ELR (cell line): ENCODE data around the gene DPP4.

Experiments used
- DNase-seq: peaks from one replicate; pipeline ENCODE4 v3.0.0-alpha.2; 2015; ENCODE audit warnings: low read depth

Gene DPP4

DNA sequence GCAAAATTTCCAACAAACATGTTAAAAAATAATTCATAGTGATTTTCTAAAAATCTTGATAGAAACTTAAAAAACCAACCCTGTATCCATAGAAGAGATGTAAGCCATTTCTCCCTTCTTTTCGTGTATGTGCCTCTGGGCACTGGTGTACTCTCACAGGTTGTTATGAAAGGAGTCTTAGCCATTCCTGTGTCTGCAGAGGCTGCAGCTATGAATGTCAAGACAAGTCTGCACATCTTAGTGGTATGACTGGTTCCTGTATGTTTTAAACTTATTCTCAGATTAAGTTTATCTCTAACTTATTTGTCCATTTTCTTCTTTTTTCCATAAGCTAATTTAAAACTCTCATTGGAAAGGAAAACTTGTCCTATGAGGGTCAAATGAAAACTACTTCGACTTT is 84.0 kb downstream of the DPP4 start:
- DNase-seq = no peak

DNA sequence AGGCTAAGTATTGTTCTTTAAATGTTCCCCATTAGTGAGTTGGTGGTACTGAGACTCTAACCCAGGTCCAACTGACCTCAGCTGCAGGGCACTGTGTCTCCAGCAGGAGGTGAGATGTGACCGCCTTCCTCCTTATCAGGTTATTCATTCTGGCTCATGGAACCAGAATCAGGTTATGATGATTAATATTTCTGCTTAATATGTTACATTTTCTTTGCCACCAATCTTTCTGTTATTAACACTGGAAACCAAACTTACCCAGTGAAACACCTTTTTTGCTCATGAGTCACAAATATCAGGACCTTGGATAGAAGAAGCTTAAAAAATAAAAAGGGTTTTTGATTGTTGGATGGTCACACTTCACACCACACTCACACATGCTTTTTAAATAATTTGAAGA is 85.4 kb downstream of the DPP4 start:
- no peak for DNase-seq

DNA sequence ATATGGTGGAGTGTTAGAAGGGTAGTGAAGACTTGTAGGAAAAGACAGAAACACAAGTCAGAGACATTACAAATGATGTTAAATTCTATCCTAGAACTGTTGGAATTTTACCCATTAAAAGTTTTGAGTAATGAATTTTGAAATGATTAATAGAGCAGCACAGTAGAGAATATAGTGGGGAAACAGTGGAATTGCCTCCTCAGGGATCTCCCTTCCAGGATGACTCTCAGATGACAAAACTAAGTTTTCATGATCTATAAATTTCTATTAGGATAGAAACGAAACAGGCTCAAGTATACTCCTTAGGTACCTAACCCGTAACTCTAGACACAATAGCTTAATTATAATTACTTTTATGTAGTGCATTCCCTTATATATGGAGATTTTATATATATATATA is 86.7 kb downstream of the DPP4 start:
- no peak for DNase-seq

DNA sequence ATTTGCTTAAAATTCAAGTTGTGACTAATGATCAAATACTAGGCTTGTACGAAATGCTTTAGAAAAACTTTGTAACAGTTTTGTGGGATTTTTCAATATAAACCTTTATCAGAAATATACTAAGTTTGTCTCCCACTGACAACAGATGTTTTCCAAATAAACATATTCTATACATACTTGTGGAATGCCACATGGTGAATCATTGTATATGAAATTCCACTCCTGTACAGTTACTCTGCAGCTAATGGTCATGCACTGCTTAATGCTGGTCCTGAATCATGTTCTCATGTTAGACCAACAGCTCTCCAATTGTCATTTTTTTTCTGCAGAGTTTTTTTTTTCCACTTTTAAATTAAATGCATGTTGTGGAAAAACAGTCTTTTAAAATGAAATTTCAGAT is 90.1 kb downstream of the DPP4 start:
- DNase-seq = peak; percentile 87

DNA sequence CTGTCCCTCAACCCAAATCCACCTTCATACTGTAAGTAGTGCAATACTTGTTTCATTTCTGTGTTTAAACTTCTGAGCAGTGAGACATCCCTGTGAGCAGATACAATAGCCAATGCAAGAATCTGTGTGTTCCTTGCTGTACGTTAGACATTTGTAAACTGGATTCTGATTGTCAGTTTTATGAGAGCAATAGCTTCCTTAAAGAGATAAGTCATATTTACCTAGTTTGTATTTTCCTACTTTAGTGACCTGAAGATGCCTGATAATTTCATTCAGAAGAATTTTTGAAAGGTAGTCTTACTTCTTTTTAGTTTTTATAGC is 90.7 kb downstream of the DPP4 start:
- peak; percentile 31 for DNase-seq

DNA sequence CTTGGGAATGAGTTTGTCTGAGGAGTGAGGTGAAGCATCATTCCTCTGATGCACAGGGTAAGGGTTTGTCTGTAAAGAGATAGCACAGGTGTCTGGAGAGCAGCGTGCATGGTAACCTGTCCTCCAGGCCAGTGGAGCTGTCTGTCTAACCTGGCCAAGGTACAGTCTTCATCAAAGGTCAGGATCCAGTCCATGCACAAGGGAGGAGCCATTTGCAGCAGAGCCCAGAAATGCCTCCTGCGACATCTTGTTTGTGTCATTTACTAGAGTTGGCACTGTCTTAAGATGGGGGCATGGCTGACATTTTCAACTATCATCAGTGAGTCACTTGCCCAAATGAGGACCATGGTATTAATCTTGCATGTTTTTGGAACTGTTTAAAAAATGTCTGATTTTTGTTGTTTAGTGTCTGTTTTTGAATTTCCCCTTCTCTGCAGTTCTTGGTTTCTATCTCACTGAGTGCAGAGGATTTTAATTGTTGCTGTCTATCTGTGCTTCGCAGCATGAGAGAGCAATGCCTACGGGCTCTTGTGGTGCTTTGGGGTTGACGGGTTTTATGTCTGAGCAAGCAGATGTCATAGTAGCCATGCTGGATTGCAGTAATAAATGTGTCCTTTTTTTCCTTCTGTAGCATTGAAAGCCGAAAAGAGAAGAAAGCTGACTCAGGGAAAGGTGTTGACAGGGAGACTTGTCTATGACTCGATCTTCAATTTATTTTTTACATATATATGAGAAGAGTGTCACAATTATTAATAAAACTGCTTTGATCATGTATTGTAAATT is 91.3 kb downstream of the DPP4 start:
- no peak for DNase-seq

DNA sequence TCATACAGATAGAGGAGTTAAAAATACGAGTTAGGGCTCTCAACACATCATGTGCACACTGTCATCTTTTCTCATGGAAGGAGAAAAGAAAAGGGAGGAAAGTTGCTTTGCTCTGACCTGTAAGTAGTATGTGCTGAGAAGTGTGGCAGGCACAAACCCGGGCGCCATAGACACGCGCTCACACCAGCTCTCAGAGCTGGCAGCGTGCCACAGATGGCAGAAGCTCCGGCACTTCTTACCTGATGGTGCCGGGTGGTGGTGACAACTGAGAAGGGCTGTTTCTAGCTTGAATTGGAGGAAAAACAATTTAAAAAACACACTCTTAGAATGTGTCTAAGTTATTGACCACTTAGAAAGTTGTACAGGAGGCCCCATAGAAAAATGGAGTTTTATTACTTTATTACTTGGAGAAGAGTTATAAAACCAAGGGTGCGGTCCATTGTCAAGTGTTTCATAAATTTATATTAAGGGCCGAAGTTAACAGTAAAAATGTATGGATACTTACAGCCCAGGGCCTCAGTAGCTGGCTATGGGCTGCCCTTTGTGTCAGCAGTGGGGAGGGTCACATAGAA is 92.2 kb downstream of the DPP4 start:
- DNase-seq = no peak

DNA sequence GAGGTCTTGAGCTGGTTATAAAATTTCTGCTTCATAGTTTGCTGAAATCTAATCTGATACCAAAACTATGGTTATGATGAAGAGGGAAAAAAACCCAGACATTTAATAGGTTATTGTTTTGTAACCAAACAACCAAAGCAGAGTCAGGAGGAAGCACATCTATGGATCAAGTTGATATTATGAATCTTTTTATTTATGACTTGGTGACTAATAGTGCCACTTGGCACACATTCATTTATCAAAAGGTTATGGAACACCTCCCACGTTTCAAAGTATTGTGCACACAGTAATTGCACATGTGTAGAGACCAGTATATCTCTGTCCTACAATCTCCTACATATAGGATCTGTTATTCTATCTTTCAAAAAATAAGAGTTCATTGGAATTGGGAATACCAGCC is 93.0 kb downstream of the DPP4 start:
- no peak for DNase-seq

DNA sequence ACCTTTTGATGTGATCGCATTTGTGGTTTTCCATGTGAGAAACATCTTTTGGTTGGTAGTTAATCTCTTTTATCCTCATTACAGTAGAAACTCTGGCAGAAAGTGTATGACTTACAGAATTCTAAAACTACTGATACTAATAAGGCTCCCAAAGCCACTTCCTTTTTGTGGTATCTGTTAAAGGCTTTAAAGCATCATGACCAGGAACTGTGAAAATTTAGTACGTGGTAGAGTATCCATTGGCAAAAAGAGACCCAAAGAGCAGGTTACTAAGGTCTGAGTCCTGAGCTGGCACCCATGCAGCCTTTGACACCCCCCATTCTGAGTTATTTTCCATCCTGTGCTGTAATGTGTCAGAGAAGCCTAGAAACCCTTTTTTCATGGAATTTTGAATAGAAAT is 94.5 kb downstream of the DPP4 start:
- no peak for DNase-seq

DNA sequence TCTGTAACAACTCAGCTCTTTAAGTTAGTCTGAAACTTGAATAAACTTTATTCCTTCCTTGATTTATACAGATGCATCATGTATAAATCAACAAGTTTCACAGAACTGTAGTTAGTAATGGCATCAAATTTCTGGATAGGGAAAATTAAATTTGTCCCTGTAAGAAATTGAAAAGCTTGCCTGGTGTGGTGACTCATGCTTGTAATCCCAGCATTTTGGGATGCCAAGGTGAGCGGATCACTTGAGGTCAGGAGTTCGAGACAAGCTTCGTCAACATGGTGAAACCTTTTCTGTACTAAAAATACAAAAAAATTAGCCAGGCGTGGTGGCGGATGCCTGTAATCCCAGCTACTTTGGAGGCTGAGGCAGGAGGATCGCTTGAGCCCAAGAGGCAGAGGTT is 96.1 kb downstream of the DPP4 start:
- peak; percentile 32 for DNase-seq

DNA sequence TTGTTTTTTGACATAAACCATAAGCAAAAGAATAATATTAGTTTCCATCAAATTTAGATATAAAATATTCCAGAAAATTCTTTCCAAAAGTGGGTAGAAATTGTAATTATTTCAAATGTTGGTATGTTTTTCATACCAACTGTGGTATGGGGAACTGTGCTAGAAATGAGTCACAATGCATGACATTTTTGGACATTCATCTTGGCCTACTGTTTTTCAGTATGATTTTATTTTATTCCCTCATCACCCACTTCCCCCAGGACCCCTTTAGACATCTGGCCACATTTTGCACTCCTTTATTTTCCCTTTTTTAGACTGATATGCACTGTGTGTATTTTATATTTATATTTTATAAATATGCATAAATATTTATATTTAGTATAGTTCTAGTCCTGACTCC is 97.1 kb downstream of the DPP4 start:
- DNase-seq = no peak

DNA sequence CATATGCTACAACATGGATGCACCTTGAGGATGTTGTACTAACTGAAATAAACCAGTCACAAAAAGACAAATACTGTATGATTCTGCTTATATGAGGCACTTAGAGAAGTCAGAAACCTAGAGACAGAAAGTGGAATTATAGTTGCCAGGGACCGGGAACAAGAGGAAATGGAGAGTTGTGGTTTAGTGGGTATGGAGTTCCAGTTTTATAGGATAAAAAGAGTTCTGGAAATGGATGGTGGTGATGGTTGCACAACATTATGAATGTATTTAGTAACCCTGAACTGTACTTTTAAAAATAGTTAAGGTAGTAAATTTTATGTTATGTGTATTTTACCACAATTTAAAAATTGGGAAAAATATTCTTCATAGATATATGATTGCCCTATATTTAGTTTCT is 97.7 kb downstream of the DPP4 start:
- no peak for DNase-seq

DNA sequence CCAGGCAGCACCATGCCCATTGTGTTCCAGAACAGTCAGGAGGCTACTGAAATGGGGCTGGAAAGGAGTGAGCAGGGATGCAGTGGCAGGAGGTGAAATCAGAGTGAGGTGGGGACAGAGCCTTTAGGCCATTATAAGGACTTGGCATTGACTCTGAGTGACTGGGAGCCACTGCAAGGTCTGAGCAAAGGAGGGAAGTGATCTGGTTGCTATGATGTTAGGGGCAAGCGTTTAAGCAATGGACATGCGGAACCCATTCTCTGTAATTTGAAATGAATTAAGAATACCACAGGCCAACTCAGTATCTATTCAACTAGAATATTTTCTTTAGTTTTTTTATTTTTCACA is 98.2 kb downstream of the DPP4 start:
- DNase-seq = no peak

DNA sequence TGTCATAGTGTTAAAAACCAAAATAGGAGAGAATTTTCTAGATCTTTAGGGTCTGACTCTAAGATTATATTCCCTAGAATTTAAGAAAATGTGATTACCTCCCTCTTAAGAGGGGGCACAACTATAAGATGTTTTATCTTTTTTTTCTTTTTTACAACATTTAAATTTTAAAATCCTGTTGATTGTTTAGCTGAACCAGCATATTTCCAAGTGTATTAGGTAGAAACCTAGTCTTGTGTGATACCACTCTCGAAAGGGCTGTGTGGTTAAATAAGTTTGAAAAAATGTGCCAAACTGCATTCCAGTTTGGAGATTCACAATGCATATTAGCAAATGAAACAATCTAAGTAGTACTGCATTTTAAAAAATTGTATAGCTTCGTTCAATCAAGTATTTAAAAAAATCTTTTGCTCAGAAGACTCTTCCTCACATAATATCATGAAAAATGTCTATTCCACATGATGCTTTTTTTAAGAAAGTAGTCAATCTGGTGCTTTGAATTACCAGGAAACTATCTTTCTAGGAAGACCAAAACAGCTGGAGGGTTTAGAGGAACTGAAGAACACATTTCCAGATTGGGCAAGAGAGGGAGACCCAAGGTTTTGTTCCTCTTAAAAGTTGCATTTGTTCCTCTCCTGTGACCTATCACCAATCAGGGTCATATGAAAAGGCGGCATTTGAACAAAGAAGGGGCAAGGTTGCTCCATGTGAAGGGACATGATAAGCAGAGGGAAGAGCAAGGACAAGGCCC is 98.8 kb downstream of the DPP4 start:
- no peak for DNase-seq

DNA sequence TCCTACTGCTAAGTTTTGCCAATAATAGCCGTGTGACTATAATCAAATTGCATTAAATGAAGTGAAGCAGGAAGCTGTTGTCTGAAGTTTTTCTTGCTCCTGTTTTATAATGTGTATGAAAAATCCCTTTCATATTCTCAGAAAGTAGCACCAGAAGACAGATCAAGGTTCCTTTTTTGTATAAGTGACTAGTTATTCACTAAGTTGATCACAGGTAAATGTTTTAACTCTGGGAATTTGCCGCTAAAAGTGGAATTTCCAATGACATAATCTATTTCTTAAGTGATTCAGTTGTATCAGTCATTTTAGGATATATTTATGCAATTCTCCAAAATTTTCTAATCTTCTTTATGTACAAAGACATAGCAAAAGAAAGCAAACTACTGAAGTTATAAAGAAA is 99.6 kb downstream of the DPP4 start:
- no peak for DNase-seq

DNA sequence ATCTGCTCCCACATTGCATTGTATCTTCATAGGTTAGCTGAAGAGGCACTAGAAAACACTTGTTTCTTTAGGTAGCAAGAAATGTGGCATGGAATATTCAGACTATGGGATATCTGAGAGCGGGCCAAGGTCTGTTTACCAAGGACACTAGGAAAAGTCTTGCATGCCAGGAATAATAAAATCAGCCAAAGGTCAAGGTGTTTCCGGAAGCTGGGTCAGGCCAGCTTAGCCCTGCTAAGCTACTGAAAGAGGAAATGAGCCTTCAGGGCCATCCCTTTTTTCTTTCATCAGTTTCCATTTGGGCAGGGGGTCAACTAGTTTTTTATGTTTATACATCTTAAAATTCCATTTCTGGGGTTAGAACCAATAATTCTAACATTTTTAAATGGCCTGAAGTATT is 101.1 kb downstream of the DPP4 start:
- DNase-seq = no peak

DNA sequence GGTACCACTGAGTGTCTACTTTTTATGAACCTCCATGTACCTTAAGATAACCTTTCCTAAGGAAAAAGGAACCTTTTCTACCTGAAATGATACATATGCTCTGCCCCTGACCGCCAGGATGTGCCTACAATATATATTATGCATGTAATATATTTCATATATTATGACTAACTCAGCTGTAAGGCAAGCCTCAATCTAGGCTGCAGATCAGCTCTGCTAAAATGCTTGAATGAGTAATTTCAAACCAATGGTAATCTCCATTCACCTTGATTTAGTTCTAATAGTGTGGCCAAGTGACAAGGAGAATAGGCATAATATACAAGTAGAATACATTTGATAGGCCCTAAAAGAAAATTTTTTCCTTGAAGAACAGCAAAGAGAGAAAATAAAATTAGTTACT is 101.8 kb downstream of the DPP4 start:
- no peak for DNase-seq

DNA sequence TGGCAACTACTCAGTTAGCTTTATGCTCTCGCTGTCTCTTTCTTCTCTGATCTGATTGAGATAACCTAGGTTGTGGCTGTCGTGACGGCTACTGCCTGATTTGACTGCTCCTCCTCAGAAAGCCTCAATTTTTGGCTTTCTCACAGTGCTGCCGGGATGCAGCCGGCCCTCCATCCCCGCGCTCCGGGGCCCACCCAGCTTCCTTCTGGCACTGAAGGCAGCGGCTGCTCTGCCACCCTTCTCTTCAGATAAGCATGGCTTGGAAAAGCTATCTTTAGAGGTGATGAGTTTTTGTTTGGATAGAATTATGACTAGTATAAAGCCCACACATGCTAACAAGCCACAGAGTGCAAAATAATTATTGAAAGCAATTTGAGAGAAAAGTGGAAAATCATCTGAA is 102.5 kb downstream of the DPP4 start:
- DNase-seq = no peak

DNA sequence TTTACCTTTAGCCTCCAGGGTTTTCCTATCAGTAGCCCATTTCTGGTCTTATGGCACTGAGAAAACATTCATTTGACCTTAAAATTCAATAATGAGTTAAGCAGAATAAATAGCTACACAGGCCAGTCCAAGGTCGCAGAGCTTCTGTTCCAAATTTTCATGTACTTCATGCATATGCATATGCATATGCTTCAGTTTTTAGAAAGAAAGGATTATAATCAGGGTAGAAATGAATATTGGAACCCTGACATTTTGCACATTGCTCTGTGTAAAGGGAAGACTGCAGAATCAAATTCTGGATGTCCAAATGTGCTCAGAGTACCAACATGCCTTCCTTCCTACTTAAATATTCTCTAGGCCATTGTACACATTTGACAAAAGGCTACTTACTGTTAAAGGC is 104.9 kb downstream of the DPP4 start:
- DNase-seq = no peak

DNA sequence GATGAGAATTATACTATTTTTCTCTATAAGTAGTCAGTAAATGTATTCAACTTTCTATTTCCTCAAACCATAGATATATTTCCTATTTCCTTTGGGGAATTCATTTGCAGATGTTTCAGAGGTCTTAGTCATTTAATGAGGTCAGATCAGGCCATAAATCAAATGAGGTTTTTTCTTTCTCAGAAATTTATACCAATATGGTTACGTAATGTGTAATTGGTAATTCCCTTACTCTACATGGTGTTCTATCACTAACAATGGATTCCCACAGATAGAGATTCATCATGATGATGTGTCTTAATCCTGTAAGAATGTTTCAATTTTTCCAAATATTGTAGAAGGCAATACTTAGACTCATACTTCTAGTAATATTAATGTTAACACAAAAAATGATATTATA is 108.0 kb downstream of the DPP4 start:
- DNase-seq = peak; percentile 80

DNA sequence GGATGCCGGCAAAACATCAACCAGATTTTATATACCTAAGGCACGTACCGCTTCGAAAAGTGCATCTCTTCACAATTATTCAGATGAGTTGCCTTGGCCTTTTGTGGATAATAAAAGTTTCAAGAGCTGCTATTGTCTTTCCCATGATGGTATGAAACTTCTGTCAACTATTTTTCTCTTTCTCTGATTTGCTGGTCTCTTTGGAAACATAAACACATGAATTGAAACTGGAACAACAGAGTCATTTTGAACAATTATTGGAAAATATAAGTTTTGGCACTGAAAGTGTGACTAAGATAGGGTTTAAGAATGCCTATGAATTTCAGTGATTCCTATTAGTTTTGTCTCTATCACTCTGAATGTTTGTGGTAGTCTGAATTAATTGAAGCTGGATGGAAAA is 109.9 kb downstream of the DPP4 start:
- no peak for DNase-seq

DNA sequence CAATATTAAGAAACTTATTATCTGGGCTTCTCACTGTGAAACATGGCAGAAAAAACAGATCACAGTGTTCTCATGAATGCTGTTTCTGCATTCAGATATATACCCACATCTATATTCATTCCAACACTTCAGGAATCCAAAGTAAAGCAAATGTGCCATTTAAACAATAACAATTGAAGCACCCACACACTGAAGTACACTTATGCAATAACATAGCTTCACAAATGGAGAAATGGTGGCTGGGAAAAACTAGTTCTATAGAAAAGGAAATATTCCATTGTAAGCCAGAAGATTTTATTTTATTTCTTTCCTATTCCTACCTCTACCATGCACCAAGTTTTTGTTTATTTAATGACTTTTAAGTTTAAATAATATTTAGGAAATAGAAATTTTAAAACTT is 111.9 kb downstream of the DPP4 start:
- DNase-seq = no peak

DNA sequence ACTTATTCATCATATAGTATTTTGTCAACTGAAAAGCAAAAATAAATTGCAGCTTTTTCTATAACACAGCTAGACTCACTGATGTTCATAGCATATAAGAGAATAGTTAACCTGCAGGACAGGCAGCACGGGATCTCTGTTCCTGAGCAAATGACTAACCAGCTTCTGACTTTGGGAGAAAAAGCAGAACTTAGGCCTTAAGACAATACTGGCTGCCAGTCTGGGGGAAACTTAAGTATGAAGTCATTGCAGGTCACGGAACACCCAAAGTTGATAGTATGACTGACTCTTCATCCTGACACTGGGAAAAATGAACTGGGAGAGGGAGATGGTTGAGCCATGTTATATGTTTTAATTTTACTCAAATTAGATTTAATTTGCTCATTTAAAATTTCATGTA is 113.0 kb downstream of the DPP4 start:
- no peak for DNase-seq

DNA sequence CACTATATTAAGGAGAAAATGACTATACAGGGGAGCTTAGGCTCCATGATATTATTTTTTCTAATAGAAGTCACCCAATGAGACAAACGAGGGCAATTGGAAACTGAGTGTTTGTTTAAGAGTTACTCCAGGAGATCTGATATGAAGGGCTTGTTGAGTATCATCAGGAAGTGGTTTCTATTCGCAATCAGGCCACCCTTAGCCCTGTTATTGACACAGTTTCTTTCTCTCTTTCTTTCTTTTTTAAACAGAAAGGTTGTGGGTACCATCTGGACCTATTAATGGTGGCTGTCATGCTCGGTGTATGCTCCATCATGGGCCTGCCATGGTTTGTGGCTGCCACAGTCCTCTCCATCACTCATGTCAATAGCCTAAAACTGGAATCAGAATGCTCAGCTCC is 117.3 kb downstream of the DPP4 start:
- no peak for DNase-seq
